ENCODE data around the gene ICAM1.
"Not testable (repeated sequence)": the region's sequence is repeated elsewhere in the genome, so short reads cannot be mapped to it uniquely, and the experiment has no call there.

ICAM1 gene

DNA sequence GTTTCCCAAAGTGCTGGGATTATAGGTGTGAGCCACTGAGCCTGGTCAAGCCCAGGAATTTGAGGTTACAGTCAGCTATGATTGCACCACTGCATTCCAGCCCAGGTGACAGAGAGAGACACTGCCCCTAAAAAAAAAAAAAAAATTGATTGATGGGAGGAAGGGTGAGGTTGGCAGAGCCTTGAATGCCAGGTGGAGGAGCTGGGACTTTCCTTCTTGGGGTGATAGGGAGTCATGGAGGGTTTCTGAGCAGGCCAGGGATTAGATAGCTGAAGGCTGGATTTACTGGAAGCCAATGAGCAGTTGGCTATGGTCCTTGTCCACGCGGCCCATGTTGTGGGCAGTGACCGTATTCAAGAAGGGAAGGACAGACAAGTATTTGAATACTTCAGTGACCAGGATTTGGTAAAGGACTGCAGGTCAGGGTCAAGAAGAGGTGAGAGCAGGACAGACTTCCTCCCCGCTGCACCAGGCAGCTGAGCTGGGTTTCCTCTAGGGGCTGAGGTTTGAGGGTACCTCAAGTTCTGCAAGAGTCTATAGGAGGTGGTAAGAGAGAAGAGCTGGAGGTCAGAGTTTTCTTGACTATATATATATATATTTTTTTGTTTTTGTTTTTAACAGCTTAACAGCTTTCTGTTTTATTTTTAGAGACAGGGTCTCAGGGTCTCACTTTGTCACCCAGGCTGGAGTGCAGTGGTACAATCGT is 9.0 kb downstream of the ICAM1 start:
- no peak for DNase-seq

- DNase-seq = not testable (repeated sequence)
These were observed 11.1 kb downstream of the ICAM1 start for GRCh38 chr19:10282043-10282442.

DNA sequence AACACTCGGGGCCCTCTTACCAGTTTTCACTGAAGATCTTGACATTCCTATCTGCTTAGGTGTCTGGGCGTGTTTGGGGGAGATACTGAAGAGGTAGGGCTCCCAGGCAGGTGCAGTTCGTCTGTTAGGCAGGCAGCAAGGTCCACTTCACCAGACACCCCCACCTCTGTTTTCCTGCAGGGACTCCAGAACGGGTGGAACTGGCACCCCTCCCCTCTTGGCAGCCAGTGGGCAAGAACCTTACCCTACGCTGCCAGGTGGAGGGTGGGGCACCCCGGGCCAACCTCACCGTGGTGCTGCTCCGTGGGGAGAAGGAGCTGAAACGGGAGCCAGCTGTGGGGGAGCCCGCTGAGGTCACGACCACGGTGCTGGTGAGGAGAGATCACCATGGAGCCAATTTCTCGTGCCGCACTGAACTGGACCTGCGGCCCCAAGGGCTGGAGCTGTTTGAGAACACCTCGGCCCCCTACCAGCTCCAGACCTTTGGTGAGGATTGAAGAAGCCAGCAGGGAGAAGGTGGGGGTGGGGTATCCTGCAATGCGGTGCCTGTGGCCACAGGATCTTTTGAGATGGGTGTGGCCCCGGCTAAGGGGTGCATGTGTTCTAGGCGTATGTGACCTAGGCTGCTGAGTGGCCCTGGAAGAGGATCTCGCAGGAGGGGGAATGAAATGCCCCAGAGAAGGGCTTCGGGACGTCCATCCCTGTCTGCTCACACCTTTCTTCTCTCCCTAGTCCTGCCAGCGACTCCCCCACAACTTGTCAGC is 12.6 kb downstream of the ICAM1 start:
- DNase-seq = no peak

- DNase-seq = no peak
These were observed 13.4 kb downstream of the ICAM1 start for GRCh38 chr19:10284065-10284959.

DNA sequence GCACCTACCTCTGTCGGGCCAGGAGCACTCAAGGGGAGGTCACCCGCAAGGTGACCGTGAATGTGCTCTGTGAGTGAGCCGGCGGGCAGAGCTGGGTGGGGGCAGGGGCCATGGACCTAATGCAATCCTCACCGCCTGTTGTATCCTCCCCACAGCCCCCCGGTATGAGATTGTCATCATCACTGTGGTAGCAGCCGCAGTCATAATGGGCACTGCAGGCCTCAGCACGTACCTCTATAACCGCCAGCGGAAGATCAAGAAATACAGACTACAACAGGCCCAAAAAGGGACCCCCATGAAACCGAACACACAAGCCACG is 14.0 kb downstream of the ICAM1 start:
- DNase-seq = no peak

GRCh38 chr19:10285393-10285792 is 14.5 kb downstream of the ICAM1 start:
- no peak for DNase-seq

- DNase-seq = peak; percentile 68
These were observed 16.1 kb downstream of the ICAM1 start, which contains the start of gene ICAM4 for GRCh38 chr19:10286803-10287737. TSS of gene ICAM4 (plus strand) at chr19:10286955. CDS start at chr19:10287013, 58 bp downstream.

- peak; percentile 74 for DNase-seq
These were observed 17.8 kb downstream of the ICAM1 start for GRCh38 chr19:10288662-10289166.

DNA sequence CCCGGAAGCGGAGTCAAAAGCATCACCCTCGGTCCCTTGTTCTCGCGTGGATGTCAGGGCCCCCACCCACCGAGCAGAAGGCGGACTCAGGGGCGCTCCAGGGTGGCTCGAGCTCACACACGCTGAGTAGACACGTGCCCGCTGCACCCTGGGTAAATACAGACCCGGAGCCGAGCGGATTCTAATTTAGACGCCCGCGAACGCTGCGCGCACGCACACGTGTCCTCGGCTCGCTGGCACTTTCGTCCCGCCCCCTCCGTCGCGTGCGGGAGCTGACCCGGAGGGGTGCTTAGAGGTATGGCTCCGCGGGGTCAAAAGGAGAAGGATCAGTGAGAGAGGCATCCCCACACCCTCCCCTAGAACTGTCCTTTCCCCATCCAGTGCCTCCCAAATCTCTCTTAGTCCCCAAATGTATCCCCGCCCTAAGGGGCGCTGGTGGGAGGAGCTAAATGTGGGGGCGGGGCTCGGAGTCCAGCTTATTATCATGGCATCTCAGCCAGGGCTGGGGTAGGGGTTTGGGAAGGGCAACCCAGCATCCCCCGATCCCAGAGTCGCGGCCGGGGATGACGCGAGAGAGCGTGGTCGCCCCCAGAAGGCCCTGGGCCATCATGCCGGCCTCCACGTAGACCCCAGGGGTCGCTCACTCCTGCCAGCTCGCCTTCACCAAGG is 18.4 kb downstream of the ICAM1 start:
- peak; percentile 83 for DNase-seq

DNA sequence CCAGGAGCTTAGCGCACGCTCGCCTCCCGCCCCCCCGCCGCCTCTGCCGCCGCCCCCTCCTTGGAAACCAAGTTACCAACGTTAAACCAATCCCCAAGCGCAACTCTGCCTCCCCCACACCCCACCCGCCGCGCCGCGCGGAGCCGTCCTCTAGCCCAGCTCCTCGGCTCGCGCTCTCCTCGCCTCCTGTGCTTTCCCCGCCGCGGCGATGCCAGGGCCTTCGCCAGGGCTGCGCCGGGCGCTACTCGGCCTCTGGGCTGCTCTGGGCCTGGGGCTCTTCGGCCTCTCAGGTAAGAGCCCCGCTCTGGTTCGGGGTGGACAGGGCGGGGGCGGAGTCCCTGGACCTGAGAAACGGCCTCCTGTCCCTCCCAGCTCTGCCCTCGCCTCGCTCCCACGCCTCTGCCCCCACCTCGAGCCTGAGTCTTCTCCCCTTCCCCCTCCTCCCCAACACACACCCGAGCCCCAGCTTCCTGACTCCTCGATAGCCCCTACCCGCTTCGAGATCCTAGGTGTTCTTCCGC is 19.0 kb downstream of the ICAM1 start, which contains the start of gene ICAM5:
ICAM5 (plus strand) TSS at position 117 of the 521 bp plus-strand sequence; CDS start at position 209, 92 bp downstream.
- DNase-seq = peak; percentile 67

DNA sequence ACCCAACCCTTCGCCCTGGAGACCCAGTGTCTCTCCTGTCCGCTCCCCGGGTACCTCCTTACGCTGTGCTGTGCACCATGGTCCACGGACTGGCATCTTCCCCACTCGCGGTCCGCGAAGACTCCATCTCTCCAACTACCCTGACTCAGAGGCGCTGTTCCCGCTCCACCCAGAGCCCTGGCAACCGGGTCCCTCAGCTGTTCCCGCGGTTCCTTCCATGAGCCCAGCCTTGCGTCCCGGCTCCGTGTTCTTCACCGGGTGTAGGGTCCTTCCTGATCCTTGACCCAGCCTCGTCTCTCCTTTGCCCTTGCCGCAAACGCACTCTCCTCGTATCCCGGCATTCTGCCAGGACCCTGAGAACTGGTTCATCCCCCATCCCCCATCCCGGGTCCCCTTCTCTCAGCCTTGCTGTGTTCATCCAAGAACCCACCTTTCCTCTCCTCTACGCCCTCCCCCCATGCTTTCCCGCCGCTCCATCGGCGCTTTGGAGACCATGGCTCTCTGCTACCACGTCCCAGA is 19.5 kb downstream of the ICAM1 start:
- peak; percentile 41 for DNase-seq

DNA sequence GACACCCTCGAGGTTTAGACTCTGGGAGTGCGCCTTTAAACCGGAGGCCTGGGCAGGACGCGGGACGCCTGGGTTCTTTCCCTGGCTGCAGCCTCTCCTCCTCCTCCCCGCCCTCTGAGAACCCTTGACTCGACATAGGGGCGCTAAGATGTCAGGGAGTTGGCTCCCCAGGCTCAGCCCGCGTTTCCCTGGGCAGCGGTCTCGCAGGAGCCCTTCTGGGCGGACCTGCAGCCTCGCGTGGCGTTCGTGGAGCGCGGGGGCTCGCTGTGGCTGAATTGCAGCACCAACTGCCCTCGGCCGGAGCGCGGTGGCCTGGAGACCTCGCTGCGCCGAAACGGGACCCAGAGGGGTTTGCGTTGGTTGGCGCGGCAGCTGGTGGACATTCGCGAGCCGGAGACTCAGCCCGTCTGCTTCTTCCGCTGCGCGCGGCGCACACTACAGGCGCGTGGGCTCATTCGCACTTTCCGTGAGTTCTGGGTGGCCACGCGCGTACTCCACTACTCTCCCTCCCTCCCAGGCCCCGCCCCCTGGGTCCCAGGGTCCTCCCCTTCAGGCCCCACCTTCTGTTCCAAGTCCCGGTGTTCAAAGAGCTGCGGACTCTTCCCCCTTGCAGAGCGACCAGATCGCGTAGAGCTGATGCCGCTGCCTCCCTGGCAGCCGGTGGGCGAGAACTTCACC is 20.1 kb downstream of the ICAM1 start:
- DNase-seq = peak; percentile 81

DNA sequence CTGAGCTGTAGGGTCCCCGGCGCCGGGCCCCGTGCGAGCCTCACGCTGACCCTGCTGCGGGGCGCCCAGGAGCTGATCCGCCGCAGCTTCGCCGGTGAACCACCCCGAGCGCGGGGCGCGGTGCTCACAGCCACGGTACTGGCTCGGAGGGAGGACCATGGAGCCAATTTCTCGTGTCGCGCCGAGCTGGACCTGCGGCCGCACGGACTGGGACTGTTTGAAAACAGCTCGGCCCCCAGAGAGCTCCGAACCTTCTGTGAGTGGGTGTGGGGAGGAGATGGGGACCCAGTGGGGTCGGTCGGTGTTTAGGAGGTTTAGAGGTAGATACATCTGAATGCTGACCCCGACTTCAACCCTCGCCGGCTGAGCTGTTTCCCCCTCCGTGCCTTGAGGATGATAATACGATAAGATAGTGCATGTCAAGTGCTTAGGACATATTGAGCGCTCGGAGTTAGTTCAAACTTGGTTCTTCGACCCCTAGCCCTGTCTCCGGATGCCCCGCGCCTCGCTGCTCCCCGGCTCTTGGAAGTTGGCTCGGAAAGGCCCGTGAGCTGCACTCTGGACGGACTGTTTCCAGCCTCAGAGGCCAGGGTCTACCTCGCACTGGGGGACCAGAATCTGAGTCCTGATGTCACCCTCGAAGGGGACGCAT is 20.8 kb downstream of the ICAM1 start:
- DNase-seq = no peak

- DNase-seq = peak; percentile 96
These were observed 21.4 kb downstream of the ICAM1 start for GRCh38 chr19:10292206-10292788.

DNA sequence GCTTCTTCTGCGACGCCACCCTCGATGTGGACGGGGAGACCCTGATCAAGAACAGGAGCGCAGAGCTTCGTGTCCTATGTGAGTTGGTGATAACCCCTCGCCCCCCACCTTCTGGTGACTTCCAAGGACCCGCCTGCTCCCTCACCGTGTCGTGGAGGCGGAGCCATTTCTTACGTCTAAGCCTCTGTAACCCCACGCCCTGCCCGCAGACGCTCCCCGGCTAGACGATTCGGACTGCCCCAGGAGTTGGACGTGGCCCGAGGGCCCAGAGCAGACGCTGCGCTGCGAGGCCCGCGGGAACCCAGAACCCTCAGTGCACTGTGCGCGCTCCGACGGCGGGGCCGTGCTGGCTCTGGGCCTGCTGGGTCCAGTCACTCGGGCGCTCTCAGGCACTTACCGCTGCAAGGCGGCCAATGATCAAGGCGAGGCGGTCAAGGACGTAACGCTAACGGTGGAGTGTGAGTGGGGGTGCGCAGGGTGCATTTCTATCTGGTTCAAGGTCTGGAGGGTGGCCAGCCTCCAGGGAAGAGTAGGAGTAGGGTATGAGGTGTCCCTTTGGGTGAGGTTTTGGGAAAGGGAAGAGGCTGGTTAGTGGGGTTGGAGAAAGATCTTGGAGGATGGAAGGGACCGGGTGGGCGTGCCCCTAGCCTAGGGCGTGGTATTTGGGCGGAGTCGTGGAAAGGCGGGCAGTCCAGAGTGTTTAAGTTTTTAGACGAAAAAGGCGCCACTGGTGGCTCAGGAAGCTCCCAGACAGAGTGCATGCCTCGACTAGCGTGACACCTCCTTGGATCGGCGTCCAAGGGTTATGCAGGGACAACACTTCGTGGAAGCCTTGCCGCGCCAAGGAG is 22.1 kb downstream of the ICAM1 start:
- no peak for DNase-seq

DNA sequence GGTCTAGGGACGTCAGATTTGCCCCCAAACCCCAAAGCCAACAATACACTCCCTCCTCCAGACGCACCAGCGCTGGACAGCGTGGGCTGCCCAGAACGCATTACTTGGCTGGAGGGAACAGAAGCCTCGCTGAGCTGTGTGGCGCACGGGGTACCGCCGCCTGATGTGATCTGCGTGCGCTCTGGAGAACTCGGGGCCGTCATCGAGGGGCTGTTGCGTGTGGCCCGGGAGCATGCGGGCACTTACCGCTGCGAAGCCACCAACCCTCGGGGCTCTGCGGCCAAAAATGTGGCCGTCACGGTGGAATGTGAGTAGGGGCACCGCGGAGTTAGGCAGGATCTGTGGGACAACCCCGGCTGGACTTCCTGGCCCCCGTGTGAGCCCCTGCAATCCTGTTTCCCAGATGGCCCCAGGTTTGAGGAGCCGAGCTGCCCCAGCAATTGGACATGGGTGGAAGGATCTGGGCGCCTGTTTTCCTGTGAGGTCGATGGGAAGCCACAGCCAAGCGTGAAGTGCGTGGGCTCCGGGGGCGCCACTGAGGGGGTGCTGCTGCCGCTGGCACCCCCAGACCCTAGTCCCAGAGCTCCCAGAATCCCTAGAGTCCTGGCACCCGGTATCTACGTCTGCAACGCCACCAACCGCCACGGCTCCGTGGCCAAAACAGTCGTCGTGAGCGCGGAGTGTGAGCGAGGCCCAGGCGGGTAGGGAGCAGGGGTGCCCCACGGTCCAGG is 22.9 kb downstream of the ICAM1 start:
- no peak for DNase-seq

DNA sequence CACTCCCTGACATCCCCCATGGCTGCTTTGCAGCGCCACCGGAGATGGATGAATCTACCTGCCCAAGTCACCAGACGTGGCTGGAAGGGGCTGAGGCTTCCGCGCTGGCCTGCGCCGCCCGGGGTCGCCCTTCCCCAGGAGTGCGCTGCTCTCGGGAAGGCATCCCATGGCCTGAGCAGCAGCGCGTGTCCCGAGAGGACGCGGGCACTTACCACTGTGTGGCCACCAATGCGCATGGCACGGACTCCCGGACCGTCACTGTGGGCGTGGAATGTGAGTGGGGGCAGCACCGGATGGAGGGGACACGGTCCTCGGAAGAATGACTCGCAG is 23.4 kb downstream of the ICAM1 start:
- no peak for DNase-seq

All from stimulated activated CD8-positive, alpha-beta memory T cell treated with anti-CD3 and anti-CD28 coated beads, Interleukin-4, amount 100 ng/mL, for 48 hours (primary cell).